Retina (tissue), 1 donor: ENCODE results near the gene IREB2.
"Not testable (repeated sequence)": the region's sequence is repeated elsewhere in the genome, so short reads cannot be mapped to it uniquely, and the experiment has no call there.

Experiments used
- DNase-seq: peaks from one replicate; pipeline ENCODE4 v3.0.0-alpha.2; 2016

Gene IREB2

GRCh38 chr15:78437762-78438618 is at the start of gene IREB2:
Gene IREB2, plus strand, starts transcription at chr15:78438216. Its CDS starts 122 bp downstream, at chr15:78438338.
- peak; percentile 99 for DNase-seq

GRCh38 chr15:78388865-78389264 is 49.2 kb upstream of the IREB2 start:
- no peak for DNase-seq

DNA sequence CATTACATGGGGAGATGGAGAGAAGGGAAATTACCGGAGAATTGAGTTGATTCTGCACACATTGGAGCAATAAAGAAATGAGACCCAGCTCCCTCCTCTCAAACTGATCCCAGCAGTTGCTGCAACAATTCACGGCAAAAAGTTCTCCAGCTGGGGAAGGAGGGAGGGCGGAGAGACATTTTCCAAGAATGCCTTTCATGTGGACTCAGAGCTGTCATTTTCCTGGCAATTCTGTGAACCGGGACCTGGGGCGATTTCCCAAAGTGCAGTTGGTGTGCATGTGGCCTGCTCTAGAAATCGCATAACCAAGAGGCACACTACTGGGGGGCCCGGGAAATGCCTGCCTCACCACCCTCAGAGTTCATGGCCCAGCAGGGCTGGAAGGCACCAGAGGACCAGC is 48.7 kb upstream of the IREB2 start:
- no peak for DNase-seq

- no peak for DNase-seq
Observed at GRCh38 chr15:78389738-78390137, 48.3 kb upstream of the IREB2 start.

- DNase-seq: no peak
Observed at GRCh38 chr15:78390242-78390641, 47.8 kb upstream of the IREB2 start.

GRCh38 chr15:78390826-78391225 is 47.2 kb upstream of the IREB2 start:
- DNase-seq: no peak

DNA sequence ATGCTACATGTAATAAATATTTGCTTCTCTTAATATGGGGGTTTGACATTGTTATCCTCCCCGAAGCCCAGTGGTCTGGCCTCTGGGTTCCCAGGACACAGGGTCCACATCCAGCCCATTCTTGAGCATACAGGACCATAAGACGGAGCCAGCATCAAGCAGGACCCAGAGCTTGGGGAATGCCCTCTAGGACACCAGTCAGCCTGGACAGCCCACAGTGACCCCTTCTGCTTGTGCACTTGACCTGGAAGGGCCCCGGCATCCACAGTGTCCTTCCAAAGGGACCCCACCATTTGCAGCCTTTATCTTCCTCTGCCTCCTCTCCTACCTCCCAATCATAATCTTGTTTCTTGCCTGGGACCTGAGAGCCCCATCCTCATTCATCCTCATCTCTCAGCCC is 46.2 kb upstream of the IREB2 start:
- DNase-seq: no peak

DNA sequence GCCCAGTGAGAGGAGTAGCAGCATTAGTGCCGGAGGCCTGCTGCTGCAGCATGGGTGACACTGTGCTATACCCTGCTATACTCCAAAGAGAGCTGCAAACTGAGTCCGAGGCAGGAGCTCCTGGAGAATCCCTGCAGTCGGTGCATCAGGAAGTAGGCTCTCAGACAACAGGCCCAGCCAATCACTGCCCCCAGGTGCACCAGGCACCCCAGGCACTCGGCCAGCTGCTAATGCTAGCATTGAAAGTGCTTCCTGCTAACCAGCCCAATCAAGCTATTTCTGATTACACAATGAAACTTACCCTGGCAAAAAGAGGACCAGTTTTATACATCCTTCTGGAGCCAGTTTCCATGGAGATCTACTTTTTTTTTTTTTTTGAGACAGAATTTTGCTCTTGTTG is 45.6 kb upstream of the IREB2 start:
- DNase-seq: no peak

DNA sequence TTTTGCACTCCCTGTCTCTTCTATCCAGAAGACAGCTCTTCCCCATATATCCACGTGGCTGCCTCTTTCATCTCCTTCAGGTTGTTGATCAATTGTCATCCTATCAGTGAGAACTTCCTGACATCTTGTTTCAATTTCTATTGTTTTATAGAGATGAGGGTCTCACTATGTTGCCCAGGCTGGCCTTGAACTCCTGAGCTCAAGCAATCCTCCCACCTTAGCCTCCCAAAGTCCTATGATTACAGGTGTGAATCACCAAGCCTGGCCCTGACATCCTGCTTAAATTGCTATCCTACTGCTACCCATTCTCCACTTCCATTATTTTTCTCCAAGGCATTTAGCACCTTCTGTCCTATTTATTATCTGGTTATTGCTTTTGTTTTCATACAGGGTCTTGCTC is 44.9 kb upstream of the IREB2 start:
- DNase-seq: no peak

DNA sequence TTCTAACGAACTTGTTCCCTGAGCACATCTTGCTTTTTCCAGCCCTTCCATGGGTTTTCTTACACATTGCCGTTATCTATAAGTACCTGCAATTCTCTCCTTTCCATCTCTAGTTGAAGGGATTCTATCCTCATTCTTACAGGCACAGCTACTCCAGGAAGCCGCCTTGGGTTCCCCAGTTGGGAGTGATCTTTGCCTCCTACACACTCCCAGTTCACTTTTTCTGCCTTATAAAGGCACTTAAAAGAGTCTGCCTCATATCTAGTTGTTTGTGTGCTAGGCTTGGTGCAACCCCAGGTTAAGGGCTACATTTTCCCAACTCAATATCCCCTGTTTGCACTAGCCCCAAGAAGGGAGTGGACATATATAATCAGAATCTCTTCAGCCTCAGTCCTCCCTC is 44.0 kb upstream of the IREB2 start:
- no peak for DNase-seq

GRCh38 chr15:78394981-78395616 is 42.9 kb upstream of the IREB2 start:
- DNase-seq: no peak

DNA sequence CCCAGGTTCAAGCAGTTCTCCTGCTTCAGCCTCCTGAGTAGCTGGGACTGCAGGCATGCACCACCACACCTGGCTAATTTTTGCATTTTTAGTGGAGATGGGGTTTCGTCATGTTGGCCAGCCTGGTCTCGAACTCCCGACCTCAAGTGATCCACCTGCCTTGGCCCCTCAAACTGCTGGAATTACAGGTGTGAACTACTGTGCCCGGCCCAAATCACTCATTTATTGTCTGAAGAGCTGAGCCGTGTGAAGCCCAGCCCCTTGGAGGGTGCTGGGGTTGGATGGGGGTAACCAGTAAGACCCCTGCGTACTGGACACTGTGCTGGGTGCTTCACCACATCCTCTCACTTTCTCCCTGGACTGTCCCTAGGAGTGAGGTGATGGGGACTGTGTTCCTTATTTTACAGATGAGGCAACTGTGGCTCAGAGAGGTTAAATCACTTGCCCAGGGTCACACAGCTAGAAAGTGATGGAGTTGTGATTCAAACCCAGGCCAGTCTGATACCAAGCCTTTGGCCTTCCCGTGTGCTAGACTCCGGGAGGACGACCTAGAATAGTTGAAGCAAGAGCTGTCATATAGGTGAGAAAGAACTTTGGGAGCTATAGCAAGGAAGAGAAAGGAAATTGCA is 41.7 kb upstream of the IREB2 start:
- DNase-seq: no peak

DNA sequence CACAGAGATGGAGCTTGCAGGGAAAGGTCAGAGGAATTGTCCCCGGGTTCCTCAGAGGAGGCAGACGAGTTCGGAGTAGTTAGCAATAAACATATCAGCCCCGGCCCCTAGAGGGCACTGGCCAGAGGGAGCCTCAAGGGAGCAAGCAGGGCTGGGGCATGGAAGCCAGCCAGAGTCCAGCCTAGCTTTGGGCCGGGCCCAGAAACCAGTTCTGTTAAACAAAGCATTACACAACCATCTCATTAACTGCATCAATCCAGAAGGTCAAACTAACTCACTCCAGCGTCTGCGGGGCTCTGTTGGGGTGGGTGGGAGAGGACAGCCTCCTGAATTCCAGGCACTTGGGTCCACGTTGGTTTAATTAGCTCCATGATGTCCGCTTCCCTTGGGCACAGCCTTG is 41.0 kb upstream of the IREB2 start:
- no peak for DNase-seq

- DNase-seq: no peak
Observed at GRCh38 chr15:78397382-78397781, 40.6 kb upstream of the IREB2 start.

DNA sequence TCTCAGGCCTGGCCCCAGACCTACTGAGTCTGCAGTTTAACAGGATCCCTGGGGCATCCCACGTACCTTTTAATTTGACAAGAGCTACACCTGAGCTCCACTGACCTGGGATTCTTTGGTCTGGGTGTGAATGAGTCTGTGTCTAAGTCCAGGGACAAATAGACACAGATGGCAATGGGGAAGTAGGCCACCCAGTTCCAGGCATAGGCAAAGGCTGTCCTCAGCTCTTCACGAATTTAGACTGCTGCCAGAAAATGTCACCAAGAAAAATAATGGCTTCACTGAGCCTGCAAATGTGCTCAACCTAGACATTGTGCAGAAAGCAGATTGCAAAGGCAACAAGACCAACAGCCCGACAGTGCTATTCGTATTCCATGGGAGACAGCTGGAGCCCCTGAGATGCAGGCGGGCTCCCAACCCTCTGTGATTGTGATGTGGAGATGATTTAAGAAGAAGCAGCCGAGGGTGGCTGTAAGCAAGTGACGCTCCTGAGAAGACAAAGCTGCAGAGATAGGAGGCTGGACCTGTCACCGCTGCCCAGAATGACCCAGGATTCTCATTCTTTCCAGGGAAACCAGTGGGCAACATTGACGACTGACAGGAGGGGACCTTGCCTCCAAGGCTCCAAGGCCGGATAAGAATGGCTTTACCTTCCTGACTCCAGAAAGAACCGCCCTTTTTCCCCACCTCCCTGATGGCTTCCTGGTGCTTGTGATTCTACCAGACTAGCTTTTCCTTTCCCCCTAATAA is 39.8 kb upstream of the IREB2 start:
- DNase-seq: no peak

DNA sequence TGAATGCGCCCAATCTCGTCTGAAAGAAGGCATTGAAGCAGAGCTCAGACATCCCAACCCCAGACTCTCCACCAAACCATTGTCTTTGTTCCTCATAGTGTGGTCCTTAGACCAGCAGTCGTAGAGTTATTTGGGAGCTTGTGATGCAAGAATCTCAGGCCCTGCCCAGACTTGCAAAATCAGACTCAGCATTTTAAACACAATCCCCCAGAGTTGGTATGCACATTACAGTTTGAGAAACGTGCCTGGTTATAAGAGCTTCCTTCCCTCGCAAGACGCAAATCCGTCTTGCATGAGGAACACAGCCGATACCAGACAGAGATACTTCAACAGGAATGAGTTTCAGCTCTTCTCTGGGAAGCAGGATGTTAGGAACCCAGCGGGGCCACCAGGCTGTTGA is 38.9 kb upstream of the IREB2 start:
- DNase-seq: no peak

- no peak for DNase-seq
Observed at GRCh38 chr15:78402061-78402610, 35.9 kb upstream of the IREB2 start.

GRCh38 chr15:78404125-78404524 is 33.9 kb upstream of the IREB2 start:
- DNase-seq: no peak

- not testable (repeated sequence) for DNase-seq
Observed at GRCh38 chr15:78404796-78405195, 33.2 kb upstream of the IREB2 start.

DNA sequence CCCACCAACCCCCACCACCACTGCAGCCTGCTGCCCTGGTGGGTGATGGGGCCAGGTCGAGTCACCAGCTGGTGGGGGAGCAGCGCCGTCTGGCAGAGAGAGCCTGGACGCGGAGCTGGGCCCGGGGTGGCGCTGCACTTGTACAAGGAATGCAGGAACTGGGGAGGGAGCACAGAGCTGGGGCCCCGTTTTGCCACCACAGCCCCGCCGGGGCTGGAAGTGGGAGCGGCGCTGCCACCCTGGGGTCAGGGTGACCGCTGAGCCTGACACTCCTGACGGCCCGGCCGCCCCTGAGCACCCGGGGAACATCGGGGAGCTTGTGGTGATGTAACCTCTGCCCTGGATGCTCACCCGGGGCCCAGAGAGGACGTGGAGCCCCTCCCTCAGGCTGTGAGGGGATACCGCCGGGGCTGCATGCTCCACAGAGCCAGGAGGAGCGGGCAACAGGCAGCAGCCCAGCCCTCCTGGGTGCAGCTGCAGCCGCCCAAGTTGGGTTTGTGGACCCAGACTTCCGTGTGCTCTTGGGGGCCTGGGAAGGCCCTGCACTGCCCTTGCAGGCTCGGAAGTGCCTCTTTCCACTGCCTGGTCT is 32.6 kb upstream of the IREB2 start:
- peak; percentile 67 for DNase-seq

- DNase-seq: no peak
Observed at GRCh38 chr15:78406016-78406585, 31.9 kb upstream of the IREB2 start.
